Neural progenitor cell (in vitro differentiated cells): ENCODE results near the gene EFNA5.

Source experiments
- EZH2 ChIP-seq: fragments of 200-600 bp; sonication (generic); IDR thresholded peaks from 2 replicates; pipeline ENCODE4 v1.6.1; 2017; ENCODE audit warnings: antibody characterized with exemption, mild to moderate bottlenecking, moderate library complexity
- TF ChIP-seq, protein P1 (sequence below): fragments of 200-600 bp; sonication (generic); IDR thresholded peaks from 2 replicates; pipeline ENCODE4 v1.5.1; 2017; ENCODE audit warnings: antibody characterized with exemption, mild to moderate bottlenecking

DNA sequence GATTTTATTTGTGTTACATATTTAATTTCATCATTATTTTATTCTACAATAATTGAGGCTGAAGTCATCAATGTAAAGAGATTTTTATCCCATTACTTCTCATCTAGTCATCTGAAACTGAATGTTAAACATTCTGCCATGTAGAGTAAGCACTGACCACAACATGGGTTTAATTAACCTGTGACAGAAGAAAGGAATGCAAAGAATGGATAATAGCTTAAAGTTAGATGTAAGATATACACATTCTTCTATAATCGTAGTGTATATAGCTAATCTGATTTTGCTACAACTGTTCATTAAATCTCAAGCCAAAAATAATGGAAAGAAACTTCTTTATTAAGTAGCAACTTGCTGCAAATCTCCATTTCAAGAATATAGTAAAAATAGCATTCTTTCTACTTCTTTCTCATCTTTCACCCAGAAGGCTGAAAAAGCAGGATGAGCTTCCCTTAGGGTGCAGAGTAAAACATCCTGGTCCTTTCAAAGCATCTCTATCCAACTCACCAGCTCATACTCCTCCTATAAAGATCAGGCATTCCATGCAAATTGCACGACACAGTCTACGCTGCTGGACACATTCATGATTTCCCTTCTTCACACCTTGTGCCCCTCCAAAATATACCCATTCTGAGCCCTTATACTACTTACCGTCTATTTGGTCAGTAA lies 115.2 kb downstream of the EFNA5 start:
- TF ChIP-seq, protein P1, sequence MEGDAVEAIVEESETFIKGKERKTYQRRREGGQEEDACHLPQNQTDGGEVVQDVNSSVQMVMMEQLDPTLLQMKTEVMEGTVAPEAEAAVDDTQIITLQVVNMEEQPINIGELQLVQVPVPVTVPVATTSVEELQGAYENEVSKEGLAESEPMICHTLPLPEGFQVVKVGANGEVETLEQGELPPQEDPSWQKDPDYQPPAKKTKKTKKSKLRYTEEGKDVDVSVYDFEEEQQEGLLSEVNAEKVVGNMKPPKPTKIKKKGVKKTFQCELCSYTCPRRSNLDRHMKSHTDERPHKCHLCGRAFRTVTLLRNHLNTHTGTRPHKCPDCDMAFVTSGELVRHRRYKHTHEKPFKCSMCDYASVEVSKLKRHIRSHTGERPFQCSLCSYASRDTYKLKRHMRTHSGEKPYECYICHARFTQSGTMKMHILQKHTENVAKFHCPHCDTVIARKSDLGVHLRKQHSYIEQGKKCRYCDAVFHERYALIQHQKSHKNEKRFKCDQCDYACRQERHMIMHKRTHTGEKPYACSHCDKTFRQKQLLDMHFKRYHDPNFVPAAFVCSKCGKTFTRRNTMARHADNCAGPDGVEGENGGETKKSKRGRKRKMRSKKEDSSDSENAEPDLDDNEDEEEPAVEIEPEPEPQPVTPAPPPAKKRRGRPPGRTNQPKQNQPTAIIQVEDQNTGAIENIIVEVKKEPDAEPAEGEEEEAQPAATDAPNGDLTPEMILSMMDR: no peak
- no peak for TF ChIP-seq EZH2
